ENCODE results near the gene VSIR. TPM values are rescaled to one million over a fixed set of nuclear protein-coding genes. Genes with fewer than 3 reads are reported as not detected.

VSIR gene
- total RNA-seq, 2 donors from 2014 or later, result 70.1 to 70.5 TPM

- Mint-ChIP-seq H3K27ac (no peak overlapping the region), H3K27me3 (ENCODE audit: low read depth) (no peaks in the 10 kb centered on the region), H3K4me3 (no peak overlapping the region), H3K9me3 (no peaks in the 10 kb centered on the region), H3K4me1 (ENCODE audit: low read depth) (no peaks in the 10 kb centered on the region), H3K36me3 (ENCODE audit: insufficient read depth in 2 of 2) (peaks cover 2 to 6% of the 10 kb centered on the region in 2 donors)
- ATAC-seq (replicated peaks in 1 of 2) (no peak), DNase-seq (no peak)
These were observed 39.7 kb upstream of the VSIR start for GRCh38 chr10:71812913-71813590.

- Mint-ChIP-seq H3K9me3 (no peaks in the 10 kb centered on the region), H3K27me3 (ENCODE audit: low read depth) (no peaks in the 10 kb centered on the region), H3K27ac (no peak overlapping the region), H3K36me3 (ENCODE audit: insufficient read depth in 2 of 2) (peaks cover 0 to 6% of the 10 kb centered on the region in 2 donors), H3K4me3 (no peak overlapping the region), H3K4me1 (ENCODE audit: low read depth) (no peaks in the 10 kb centered on the region)
- DNase-seq, result peak; percentile 81 to 87
- peak; percentile 93 to 96 for ATAC-seq (replicated peaks in 1 of 2)
These were observed 38.9 kb upstream of the VSIR start for GRCh38 chr10:71812016-71812912.

- ATAC-seq (replicated peaks in 1 of 2), result no peak
- Mint-ChIP-seq H3K4me3 (no peak overlapping the region), H3K4me1 (ENCODE audit: low read depth) (no peaks in the 10 kb centered on the region), H3K36me3 (ENCODE audit: insufficient read depth in 2 of 2) (peaks cover 0 to 5% of the 10 kb centered on the region in 2 donors), H3K27ac (no peak overlapping the region), H3K9me3 (no peaks in the 10 kb centered on the region), H3K27me3 (ENCODE audit: low read depth) (no peaks in the 10 kb centered on the region)
- no peak for DNase-seq
These were observed 38.0 kb upstream of the VSIR start for GRCh38 chr10:71811351-71811750.

GRCh38 chr10:71810048-71810750, 36.9 kb upstream of the VSIR start:
- Mint-ChIP-seq H3K27ac (no peak overlapping the region), H3K4me1 (ENCODE audit: low read depth) (no peaks in the 10 kb centered on the region), H3K27me3 (ENCODE audit: low read depth) (no peaks in the 10 kb centered on the region), H3K9me3 (no peaks in the 10 kb centered on the region), H3K36me3 (ENCODE audit: insufficient read depth in 2 of 2) (no peaks in the 10 kb centered on the region), H3K4me3 (no peak overlapping the region)
- DNase-seq, result no peak
- ATAC-seq (replicated peaks in 1 of 2), result no peak

GRCh38 chr10:71809628-71810027, 36.3 kb upstream of the VSIR start:
- DNase-seq (no peak), ATAC-seq (replicated peaks in 1 of 2) (no peak)
- H3K9me3 Mint-ChIP-seq, result no peaks in the 10 kb centered on the region

GRCh38 chr10:71807557-71808510, 34.5 kb upstream of the VSIR start:
- H3K27ac Mint-ChIP-seq, result no peak overlapping the region
- no peak for ATAC-seq (replicated peaks in 1 of 2)
- DNase-seq, result no peak
- H3K27me3 Mint-ChIP-seq (ENCODE audit: low read depth), result no peaks in the 10 kb centered on the region
- no peaks in the 10 kb centered on the region for H3K4me1 Mint-ChIP-seq (ENCODE audit: low read depth)
- H3K36me3 Mint-ChIP-seq (ENCODE audit: insufficient read depth in 2 of 2), result no peaks in the 10 kb centered on the region
- no peak overlapping the region for H3K4me3 Mint-ChIP-seq
- H3K9me3 Mint-ChIP-seq, result no peaks in the 10 kb centered on the region

More at GRCh38 chr10:71809628-71810027, 36.3 kb upstream of the VSIR start:
- no peak overlapping the region for H3K27ac Mint-ChIP-seq
- H3K4me1 Mint-ChIP-seq (ENCODE audit: low read depth), result no peaks in the 10 kb centered on the region
- no peak overlapping the region for H3K4me3 Mint-ChIP-seq
- no peaks in the 10 kb centered on the region for H3K27me3 Mint-ChIP-seq (ENCODE audit: low read depth)
- H3K36me3 Mint-ChIP-seq (ENCODE audit: insufficient read depth in 2 of 2), result no peaks in the 10 kb centered on the region

- no peak for DNase-seq
These were observed 33.6 kb upstream of the VSIR start for GRCh38 chr10:71806704-71807556.

GRCh38 chr10:71805776-71806703, 32.7 kb upstream of the VSIR start:
- DNase-seq, result no peak
- Mint-ChIP-seq H3K36me3 (ENCODE audit: insufficient read depth in 2 of 2) (no peaks in the 10 kb centered on the region), H3K4me1 (ENCODE audit: low read depth) (no peaks in the 10 kb centered on the region), H3K9me3 (no peaks in the 10 kb centered on the region), H3K4me3 (no peak overlapping the region), H3K27ac (no peak overlapping the region), H3K27me3 (ENCODE audit: low read depth) (no peaks in the 10 kb centered on the region)
- ATAC-seq (replicated peaks in 1 of 2), result no peak

More at GRCh38 chr10:71806704-71807556, 33.6 kb upstream of the VSIR start:
- H3K27ac Mint-ChIP-seq, result no peak overlapping the region
- H3K4me1 Mint-ChIP-seq (ENCODE audit: low read depth), result no peaks in the 10 kb centered on the region
- no peaks in the 10 kb centered on the region for H3K36me3 Mint-ChIP-seq (ENCODE audit: insufficient read depth in 2 of 2)
- H3K4me3 Mint-ChIP-seq, result no peak overlapping the region
- no peaks in the 10 kb centered on the region for H3K9me3 Mint-ChIP-seq
- no peaks in the 10 kb centered on the region for H3K27me3 Mint-ChIP-seq (ENCODE audit: low read depth)
- no peak for ATAC-seq (replicated peaks in 1 of 2)

GRCh38 chr10:71804077-71804476, 30.8 kb upstream of the VSIR start:
- Mint-ChIP-seq H3K4me1 (ENCODE audit: low read depth) (no peaks in the 10 kb centered on the region), H3K9me3 (no peaks in the 10 kb centered on the region), H3K27ac (no peak overlapping the region), H3K4me3 (no peak overlapping the region), H3K36me3 (ENCODE audit: insufficient read depth in 2 of 2) (no peaks in the 10 kb centered on the region), H3K27me3 (ENCODE audit: low read depth) (no peaks in the 10 kb centered on the region)
- no peak for ATAC-seq (replicated peaks in 1 of 2)
- DNase-seq, result no peak

GRCh38 chr10:71802715-71803488, 29.6 kb upstream of the VSIR start:
- Mint-ChIP-seq H3K4me3 (no peak overlapping the region), H3K27ac (no peak overlapping the region), H3K36me3 (ENCODE audit: insufficient read depth in 2 of 2) (no peaks in the 10 kb centered on the region), H3K4me1 (ENCODE audit: low read depth) (peaks cover 1% of the 10 kb centered on the region), H3K9me3 (no peaks in the 10 kb centered on the region), H3K27me3 (ENCODE audit: low read depth) (no peaks in the 10 kb centered on the region)
- ATAC-seq (replicated peaks in 1 of 2) (no peak), DNase-seq (no peak)
